Limb (tissue), 2 donors: ENCODE data around the gene SAP30L.

Experiments
- DNase-seq, 2 donors: peaks; one replicate each; pipeline ENCODE4 v3.0.0-alpha.2; 2016; ENCODE audit errors: extremely low spot score in 2 of 2

SAP30L gene, protein sequence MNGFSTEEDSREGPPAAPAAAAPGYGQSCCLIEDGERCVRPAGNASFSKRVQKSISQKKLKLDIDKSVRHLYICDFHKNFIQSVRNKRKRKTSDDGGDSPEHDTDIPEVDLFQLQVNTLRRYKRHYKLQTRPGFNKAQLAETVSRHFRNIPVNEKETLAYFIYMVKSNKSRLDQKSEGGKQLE

DNA sequence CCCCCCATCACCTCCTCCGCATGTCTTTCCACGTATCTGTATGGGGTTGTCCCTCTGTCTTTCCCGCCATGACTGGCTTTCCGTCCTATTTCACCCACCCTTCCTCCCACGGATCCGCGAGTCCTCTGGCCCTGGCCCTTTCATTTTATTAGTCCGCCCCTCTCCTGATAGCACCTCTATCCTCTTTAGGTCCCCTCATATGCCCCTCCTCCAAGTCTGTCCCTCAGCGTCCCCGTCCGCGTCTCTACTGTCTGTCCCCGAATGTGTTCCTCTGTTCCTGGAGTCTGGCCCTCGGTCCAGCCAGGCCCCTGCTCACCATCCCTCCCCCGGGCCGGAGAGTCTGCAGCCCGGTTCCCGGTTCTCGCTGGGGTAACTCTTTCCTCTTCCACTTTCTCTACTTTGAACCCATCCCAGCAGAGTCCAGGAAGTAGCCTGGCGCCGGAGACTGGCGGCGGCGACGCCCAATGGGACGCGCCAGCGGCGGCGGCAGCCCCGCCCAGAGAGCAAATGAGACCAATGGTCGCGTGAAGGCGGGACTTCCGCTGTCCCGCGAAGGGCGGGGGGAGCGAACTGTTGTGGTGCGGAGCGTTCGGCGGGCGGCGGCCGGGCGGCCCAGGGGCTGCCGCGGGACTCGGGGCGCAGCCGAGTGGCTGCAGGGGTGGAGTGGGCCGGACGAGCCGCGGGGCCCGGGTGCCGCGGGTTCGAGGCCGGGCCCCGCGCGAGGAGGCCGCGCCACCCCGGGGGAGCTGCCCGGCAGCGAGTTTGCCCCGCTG lies at the start of gene SAP30L:
Gene SAP30L, plus strand, starts transcription at position 576 of the 773 bp plus-strand sequence. CDS start 608 bp downstream, outside the sequence.
- DNase-seq, result peak; percentile 93 to 98

- no peak for DNase-seq
Observed at GRCh38 chr5:154396128-154396527, 49.7 kb upstream of the SAP30L start.

DNA sequence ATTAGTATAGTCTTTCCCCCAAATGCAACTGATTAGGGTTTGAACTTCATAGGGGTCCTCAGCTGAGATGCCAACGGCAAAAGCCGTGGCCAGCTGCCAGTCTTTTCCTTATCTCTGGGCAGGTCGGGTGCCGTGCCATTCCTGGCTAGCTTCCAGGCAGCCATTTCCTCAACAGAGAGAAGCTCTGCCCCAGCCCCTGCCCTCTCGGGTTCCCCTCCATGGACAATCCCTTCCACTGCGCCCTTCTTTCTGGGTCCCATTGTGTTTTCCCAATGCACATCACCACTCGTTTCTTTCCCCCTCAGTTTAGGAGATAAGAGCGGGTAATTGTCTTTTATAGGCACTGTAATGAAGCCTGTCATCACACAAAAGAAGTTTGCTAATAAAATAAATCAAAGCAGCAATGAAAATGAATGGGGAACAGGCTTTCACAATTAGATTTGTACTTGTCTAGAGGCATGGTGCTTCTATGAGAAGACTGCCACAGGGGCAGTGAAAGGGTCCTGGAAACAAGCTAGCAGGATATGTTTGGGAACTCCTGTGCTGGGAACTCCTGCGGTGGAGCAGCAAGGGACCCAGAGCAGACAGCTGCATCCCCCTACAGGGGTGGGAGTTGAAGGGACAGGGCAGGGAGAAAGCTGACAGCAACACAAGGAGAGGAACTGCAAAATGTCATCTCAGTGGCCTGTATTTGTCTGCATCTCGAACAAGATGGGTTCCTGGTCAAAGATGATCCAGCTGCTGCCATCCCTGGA lies 48.0 kb upstream of the SAP30L start:
- no peak for DNase-seq

GRCh38 chr5:154400678-154401077 lies 45.1 kb upstream of the SAP30L start:
- no peak for DNase-seq

GRCh38 chr5:154401355-154401754 lies 44.4 kb upstream of the SAP30L start:
- DNase-seq, result no peak

- DNase-seq, result no peak
Observed at GRCh38 chr5:154401931-154402330, 43.9 kb upstream of the SAP30L start.

GRCh38 chr5:154402611-154403010 lies 43.2 kb upstream of the SAP30L start:
- DNase-seq, result no peak

GRCh38 chr5:154403234-154403633 lies 42.6 kb upstream of the SAP30L start:
- no peak for DNase-seq

DNA sequence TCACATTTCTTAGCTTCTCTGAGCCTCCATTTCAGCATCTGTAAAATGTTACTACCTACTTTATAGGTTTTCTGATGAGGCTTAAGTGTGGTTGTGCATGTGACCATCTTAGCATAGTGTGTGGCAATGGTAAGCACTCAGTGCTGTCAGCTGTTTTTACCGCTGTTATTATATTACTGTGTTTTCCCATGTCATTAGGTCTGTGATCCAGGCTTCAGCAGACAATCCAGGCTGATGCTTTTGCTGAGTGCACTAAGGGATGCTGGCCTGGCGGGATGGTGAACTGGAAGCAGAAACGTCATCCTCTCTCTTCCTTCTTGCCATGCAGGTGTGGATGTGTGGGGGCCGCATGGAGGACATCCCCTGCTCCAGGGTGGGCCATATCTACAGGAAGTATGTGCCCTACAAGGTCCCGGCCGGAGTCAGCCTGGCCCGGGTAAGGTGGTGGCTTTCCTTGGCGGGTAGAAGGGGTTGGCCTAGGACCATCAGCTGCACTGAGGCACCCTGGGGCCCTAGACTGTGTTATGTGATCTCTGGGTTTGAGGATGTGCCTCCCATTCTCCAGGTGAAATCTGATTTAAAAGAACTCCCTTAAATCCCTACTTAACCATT lies 41.9 kb upstream of the SAP30L start:
- DNase-seq, result no peak

DNA sequence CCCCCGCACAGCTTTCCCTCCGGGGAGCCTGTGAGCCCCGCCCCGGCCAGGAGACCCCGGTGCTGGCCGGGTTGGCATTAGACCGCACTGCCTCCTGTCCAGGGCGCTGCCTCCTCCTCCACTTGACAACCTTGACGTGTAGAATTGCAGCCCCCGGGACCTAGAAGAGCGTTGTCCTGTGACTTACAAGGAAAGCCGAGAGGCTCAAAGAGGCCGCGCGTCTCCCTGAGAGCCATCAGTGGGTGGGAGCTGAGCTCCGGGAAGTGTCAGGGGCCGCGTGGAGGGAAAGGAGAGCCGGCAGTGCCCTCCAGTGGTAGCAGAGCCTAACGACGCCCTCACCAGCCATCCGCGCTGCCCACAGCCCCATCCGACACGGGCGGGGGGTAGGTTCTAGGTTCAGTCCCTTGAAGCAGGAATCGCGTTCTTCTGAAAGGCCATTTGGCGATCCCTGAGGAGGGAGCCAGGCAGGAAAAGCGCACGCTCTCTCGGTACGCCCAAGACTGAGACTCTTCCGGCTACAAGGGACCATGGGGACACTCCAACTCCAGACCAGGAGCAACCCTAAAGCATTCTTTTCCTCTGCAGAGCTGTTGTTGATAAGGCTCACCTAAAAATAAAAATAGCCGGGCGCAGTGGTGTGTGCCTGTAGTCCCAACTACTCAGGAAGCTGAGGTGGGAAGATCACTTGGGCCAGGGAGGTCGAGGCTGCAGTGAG lies 40.6 kb upstream of the SAP30L start:
- DNase-seq, result peak; percentile 81 to 90

GRCh38 chr5:154406231-154406630 lies 39.6 kb upstream of the SAP30L start:
- no peak for DNase-seq

DNA sequence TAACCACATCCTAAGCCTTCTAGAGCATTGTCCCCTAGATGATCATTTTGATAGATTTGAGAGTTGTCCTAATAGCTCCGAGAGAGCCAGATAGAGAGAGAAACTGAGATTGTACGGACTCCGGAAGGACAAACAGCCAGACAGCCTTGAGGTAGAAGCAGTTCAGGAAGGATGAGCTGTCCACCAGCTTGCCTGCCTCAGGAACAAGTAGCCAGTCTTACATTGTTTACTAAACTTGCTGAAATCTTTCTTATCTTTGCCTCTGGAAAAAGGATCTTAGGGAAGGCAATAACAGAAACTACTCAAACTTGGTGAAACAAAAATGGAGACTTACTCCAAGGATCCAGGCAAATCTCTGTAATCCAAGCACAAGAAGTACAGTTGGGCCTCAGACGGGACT lies 39.0 kb upstream of the SAP30L start:
- no peak for DNase-seq

- no peak for DNase-seq
Observed at GRCh38 chr5:154408811-154409210, 37.0 kb upstream of the SAP30L start.

DNA sequence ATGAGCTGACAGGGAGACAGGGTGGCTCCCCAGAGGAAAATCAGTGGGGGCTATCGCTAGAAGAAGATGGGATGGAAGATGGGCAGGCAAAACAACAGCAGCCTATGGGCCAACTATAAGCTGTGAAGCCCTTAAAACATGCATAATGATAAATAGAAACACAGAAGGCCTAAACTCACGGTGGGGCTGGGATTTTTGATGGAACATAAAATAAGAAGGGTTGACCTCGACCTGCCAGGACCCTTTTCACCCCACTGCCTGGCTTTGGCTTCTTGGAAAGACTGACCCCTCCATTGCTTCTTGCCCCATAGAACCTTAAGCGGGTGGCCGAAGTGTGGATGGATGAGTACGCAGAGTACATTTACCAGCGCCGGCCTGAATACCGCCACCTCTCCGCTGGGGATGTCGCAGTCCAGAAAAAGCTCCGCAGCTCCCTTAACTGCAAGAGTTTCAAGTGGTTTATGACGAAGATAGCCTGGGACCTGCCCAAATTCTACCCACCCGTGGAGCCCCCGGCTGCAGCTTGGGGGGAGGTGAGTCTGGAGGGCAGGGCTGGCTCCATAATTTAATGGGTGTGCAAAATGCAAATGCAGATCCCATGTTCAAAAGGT lies 36.5 kb upstream of the SAP30L start:
- no peak for DNase-seq

DNA sequence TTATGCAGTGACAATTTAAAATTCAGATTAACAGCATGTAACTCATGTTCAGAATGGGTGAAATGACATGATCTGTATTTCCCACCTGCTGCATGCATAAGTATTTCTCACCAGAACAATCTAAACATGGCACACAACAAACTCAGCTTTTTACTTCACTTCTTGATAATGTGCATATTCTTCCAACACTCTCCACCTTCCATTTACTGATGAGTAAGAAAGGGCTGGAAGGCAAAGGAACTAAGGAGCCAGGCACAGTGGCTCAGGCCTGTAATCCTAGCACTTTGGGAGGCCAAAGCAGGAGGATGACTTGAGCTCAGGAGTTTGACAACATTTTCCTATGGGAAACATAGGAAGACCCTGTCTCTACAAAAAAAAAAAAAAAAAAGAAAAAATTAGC lies 35.8 kb upstream of the SAP30L start:
- no peak for DNase-seq

- no peak for DNase-seq
Observed at GRCh38 chr5:154410786-154411185, 35.0 kb upstream of the SAP30L start.

GRCh38 chr5:154411338-154411737 lies 34.5 kb upstream of the SAP30L start:
- DNase-seq, result no peak

- DNase-seq, result no peak
Observed at GRCh38 chr5:154412316-154412715, 33.5 kb upstream of the SAP30L start.

DNA sequence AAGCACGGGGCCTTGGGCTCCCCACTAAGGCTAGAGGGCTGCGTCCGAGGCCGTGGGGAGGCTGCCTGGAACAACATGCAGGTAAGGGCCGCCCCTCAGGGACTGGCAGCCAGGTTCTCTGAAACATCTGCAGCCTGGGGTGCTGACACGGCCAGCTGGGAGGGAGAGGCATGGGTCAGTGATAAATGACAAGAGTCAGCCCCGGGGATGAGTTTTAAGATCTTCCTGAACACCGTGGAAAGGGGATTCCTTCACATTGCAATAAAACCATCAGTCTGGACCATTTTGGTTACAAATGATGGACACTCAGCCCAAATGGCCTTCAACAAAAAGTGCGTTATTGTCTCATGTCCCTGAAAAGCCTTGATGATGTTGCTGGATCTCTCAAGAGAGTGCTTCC lies 32.9 kb upstream of the SAP30L start:
- DNase-seq, result no peak

- DNase-seq, result no peak
Observed at GRCh38 chr5:154415114-154415513, 30.7 kb upstream of the SAP30L start.

DNA sequence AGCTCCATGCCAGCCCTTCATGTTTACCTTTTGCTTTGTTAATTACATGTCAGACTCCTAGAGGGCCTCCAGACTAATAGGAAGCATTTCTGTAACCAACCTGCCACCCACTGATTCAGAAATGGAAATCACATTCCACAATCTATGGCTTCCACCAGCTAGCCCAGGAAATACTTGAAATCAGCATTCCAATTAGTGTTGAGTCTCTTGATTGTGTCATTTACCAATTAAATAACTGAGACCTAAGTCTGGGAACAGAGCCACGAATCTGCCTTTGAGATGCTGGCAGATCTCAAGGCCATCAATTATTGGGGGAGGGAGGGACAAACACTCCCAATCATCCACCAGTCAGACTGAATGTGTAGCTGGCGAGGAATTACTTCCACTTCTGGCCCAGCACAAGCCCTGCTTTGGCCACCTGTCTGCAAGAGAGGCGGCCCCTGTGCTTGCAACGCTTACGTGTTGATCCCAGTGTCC lies 27.4 kb upstream of the SAP30L start:
- no peak for DNase-seq
